NCI-H69 (cell line): ENCODE measurements around the gene PEAK1.

Experiments used
- DNase-seq: peaks from one replicate; lab custom pipeline; 2025; lab: John Stamatoyannopoulos, UW

PEAK1 gene

GRCh38 chr15:77093436-77093835, 326.5 kb downstream of the PEAK1 start:
- DNase-seq, result no peak

- no peak for DNase-seq
Measured at GRCh38 chr15:77091097-77091496, 328.8 kb downstream of the PEAK1 start.

GRCh38 chr15:77087213-77087612, 332.7 kb downstream of the PEAK1 start:
- DNase-seq, result no peak

GRCh38 chr15:77085297-77085696, 334.6 kb downstream of the PEAK1 start:
- DNase-seq, result no peak

GRCh38 chr15:77084436-77084835, 335.5 kb downstream of the PEAK1 start:
- no peak for DNase-seq

GRCh38 chr15:77083381-77084160, 336.3 kb downstream of the PEAK1 start:
- DNase-seq, result peak; percentile 93

- no peak for DNase-seq
Measured at GRCh38 chr15:77081971-77082370, 337.9 kb downstream of the PEAK1 start.

GRCh38 chr15:77076323-77076915, 343.5 kb downstream of the PEAK1 start:
- DNase-seq, result no peak

GRCh38 chr15:77075528-77075927, 344.4 kb downstream of the PEAK1 start:
- DNase-seq, result no peak

GRCh38 chr15:77074350-77074749, 345.6 kb downstream of the PEAK1 start:
- DNase-seq, result no peak

- DNase-seq, result no peak
Measured at GRCh38 chr15:77071305-77072223, 348.3 kb downstream of the PEAK1 start.

- peak; percentile 93 for DNase-seq
Measured at GRCh38 chr15:77070495-77071304, 349.2 kb downstream of the PEAK1 start, which contains the start of gene TSPAN3. TSS of gene TSPAN3 (minus strand) at chr15:77071109. CDS start at chr15:77070954, 155 bp downstream.

- DNase-seq, result no peak
Measured at GRCh38 chr15:77070180-77070494, 349.8 kb downstream of the PEAK1 start.

GRCh38 chr15:77069521-77070121, 350.3 kb downstream of the PEAK1 start:
- peak; percentile 13 for DNase-seq

GRCh38 chr15:77068633-77069032, 351.3 kb downstream of the PEAK1 start:
- no peak for DNase-seq

GRCh38 chr15:77067691-77068367, 352.1 kb downstream of the PEAK1 start:
- DNase-seq, result peak; percentile 7

- peak; percentile 74 for DNase-seq
Measured at GRCh38 chr15:77066971-77067690, 352.8 kb downstream of the PEAK1 start.

- no peak for DNase-seq
Measured at GRCh38 chr15:77064539-77065308, 355.2 kb downstream of the PEAK1 start.

- DNase-seq, result no peak
Measured at GRCh38 chr15:77064063-77064462, 355.8 kb downstream of the PEAK1 start.
